CD4-positive, alpha-beta T cell treated with Interleukin-12 subunit alpha and Interleukin-12 subunit beta, for 1 hour (primary cell): ENCODE results near the gene TBC1D14.

Source experiments
- DNase-seq: peaks from one replicate; pipeline ENCODE4 v3.0.0-alpha.2; 2020

Gene TBC1D14

DNA sequence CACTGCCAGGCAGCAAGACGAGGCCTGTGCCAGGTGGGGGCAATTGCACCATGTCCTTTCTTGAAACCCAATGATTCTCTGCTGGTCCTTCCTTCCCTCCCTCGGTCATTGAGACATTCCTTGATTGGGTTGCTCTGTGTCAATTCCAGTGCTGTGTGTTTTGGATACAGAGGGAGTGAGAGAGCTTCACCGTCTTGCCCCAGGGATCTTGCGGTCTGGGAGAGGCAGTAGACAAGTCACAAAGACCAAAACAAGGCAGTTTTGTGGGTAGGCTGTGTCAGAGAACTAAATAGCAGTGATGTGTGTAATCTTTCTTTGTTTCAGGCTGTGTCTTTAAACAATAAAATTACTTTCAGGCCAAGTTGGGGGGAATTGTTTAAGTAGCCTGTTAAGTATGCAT, 94.7 kb downstream of the TBC1D14 start:
- no peak for DNase-seq

DNA sequence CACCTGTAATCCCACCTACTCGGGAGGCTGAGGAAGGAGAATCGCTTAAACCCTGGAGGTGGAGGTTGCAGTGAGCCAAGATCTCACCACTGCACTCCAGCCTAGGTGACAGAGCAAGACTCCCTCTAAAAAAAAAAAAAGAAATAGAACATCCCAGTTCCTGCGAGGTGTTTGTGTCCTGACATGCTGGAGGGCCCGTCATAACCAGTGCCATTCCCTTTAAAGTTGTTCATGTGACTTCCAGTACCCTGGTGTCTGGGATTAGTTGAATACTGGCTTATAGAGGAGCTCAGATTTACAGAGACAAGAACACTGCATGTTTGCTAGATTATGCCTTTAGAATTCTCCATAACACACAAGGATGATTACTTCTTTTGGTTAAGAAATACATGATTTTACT, 95.9 kb downstream of the TBC1D14 start:
- DNase-seq: no peak

DNA sequence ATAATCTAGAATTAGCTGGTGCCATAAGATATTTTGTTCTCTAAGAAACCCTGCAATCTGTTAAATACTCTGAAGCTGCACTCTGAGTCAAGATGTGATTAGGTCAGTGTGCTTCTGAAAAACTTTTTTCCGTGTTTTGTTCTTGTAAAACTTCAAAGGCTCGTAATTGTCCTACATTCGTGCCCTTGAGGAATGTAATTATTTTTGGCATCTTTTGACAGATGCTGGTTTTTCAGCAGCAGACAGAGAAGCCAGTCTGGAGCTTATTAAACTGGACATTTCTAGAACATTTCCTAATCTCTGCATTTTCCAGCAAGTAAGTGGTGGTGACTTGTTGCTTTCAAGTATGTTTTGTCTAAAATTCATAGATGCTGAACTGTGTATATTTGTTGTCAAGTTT, 96.8 kb downstream of the TBC1D14 start:
- DNase-seq: no peak

DNA sequence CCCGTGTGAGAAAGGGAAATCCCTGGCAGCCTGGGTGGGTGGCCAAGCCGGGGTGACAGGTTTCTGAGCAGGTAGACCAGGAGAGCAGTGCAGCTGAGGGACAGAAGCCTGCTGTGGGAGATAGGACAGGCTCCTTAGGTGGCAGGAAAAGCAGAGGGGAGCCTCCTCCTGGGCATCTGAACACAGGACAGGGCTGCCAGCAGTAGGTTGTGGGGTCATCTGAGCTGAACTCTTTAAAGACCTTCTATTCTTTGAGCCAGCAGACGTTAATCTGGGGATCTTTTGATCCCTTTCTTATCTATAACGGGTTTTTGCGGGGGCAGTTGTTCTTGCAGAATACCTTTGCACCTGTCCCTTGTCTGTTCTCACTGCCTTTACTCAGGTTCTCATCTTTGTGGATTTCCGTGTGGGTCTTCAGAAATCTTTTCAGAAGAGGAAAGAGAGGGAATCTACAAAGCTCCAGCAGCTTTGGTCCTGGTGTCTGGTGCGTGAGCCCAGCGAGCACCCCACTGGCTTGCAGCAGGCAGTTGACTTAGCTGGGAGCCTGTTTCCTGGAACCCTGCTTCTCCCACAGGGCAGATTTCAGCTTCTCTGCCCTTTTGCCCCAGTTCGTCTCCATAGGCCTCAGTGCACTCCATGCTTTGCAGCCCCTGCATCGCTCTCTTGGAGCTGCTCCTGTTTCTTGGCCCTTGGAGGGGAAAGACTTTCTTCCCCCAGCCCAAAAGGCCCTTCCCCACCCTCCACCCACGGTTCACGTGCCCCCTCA, 97.7 kb downstream of the TBC1D14 start:
- no peak for DNase-seq

DNA sequence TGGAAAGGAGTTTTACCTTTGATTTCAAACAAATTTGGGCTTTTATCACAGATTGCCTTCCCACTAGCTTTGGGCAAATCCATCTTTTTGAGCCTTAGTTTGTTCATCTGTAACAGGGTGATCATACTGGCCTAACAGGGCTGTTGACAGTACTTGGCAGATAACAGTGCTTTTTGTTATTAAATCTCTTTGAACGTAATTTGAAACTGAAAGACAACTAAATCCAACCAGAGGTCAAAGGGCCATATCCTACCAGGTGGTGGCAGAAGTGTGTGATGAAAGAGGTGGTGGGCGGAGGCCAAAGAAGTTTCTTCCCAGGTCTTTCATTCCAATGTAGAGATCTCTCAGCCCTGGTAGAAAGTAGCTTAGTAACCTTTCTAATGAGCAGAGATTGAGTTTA, 98.3 kb downstream of the TBC1D14 start:
- no peak for DNase-seq

DNA sequence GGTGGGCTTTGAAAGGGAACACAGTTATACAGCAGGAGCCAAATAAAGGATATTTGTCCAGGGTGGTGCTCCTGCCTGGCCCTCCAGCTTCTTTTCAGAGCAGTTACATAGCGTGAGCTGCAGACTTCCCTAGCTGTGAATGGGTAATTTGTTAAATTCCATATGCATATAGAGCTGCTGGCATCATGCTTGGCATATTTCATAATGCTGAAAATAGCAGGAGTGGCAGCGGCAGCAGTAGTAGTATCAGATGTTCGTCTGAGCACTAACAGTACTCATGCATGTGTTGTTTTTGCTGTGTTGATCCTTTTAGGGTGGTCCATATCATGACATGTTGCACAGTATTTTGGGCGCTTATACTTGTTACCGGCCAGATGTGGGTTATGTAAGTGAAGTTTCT, 99.9 kb downstream of the TBC1D14 start:
- no peak for DNase-seq

DNA sequence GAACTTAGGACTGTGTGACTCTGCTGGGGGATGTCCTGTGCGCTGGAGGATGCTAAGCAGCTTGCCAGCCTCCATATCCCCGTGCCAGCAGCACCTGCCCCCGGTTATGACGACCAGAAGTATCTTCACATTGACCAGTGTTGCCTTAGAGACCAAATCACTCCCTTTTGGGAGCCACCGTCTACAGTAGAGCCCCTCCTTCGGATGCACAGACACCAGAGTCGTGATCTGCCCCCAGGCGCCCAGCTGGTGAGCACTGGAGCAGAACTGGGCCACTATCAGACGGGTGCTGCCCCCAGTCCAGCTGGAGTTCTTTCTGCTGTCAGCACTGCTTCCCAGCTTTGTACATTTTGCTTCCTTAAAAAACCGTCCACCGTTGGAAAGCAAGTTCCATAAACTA, 103.5 kb downstream of the TBC1D14 start:
- no peak for DNase-seq

DNA sequence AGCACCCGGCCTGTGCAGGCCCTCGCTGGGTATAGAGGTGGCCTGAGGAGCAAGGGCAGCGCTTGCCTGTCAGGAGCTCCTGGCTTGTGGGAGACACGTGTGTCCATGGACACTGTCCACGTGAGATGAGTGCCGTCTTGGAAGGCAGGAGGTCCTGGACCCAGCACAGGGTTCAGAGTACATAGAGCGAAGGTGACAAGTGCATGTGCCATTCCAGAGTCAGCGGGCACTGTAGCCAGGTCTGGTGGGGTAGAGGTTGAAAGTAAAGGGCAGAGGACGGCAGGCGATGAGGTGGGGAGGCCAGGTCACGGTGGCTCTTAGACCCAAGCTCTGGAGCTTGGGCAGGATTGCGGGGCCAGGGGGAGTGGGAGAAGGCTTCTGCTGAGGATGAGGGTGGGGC, 105.2 kb downstream of the TBC1D14 start:
- no peak for DNase-seq

DNA sequence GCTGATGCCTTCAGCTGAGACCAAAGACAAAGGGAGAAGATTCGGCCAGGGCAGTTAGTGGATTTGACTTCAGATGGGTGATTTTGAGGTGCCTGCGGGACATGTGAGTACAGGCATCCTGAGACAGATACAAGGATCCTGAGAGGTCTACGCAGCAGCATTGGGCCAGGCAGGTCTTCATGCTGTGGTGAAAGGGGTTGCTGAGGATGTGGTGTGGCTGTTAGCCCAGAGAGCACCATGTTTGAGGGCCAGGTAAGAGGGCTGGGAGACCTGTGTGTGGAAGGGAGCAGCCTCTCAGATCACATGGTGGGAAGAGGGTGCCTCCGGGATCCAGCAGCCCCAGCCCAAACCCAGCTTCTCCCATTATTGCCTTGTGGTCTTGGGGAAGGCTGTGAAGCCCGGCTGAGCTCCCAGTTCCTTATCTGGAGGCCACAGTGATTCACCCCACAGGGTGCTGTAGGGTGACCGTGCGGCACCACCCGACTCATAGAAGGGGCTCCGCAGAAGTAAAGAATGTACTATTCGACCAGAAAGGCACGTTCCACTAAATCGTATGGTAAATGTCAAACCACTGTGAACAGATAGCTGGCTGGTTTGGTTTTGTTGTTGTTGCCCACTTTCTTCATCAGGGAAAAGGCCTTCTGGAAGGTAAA, 105.9 kb downstream of the TBC1D14 start:
- DNase-seq: no peak

DNA sequence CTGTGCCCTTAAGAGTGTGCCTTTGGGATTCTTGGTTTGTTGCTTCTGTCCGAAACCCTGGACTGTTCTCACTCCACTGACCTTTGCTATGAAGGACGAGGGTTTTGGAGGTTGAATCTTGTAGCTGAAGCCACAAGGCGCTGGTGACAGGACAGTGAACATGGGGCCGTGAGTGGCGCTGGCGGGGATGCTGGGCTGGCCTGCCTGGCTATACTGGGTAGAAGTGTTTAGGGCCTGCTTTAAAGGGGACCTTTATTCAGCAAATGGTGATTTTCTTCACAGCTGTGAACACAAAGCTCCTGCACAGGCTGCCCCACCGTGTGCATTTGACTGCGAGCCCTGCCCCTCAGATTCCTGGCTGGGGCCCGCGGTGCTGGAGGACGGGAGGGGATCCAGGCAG, 106.5 kb downstream of the TBC1D14 start:
- no peak for DNase-seq

DNA sequence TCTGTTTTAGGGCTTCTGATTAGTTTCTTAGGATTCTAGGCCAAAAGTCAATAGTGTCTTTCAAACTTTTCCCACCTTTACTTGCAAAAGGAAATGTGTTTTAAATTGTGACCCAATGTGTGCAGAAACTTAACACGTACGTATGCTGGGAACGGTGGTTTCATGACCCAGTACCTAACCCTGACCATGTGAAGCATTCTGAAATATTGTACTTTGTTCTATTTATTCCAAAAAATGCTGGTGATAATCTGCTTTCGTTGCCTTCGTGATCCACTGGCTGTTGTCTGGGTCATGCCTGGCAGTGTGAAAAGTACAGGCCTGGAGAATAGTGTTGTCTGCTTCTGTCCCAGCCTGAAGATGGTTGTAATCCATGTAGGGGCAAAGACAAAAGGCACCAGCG, 106.9 kb downstream of the TBC1D14 start:
- no peak for DNase-seq

DNA sequence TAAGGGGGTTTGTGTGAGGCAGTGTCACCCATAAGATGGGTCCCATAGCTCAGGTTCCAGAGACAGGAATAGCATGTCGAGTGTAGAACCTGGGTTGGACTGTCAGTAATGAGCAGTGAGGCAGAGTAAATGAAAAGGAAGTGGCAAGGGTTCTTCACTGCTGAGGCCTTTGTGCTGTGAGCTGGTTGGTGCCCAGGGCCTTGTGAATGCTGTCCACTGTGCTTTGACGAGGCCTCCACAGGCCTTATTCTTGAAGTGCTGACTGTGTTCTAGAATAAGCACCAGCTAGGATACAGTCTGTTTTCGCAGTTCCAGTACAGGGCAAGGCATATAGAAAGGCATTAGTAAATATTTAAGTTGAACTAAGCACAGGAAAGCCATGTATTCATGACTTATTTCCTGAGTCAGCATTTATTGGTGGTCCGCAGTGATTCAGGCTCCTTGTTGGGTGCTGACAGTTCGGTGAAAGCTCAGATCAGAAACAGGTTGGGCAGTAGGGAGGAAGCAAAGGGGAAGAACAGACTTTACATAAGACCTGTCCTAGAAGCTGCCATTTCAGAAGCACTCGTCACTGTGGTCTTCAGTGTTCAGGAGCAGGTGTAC, 107.9 kb downstream of the TBC1D14 start:
- DNase-seq: no peak

DNA sequence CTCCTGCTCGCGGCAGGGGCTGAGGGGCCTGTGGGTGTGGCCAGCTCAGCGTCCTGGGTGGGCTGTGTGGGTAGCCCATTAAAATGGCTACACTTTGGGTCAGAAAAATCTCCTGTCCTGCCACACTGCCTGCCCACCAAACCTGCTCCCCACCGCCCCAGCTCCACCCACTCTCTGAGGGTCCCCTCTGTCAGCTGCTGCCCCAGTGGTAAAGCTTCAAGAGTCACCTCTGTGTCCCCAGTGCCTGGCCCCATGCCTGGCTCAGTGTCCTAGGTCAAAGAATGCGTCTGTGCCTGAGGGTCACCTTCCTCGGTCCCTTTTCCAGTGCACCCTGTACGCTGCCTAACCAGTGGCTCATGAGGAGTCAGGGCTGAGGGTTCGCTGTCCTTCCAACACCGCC, 108.7 kb downstream of the TBC1D14 start:
- no peak for DNase-seq

DNA sequence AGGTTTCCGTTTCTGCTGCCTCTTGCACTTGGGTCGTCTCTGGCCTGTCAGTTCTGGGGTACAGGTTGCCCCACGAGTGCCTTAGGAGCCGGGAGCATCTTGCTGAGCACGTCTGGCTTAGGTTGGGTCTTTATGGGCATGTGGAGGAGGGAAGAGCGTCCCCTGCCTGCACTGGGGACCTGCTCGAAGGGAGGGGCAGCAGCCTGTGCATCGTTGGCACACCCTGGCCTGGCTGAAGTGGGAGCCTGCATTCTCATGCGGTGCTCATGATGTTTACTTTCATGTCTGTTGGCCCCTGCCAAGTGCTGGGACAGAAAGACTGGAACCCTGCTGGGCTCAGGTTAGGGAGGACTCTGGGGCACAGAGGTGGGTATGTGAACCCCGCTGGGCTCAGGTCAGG, 109.7 kb downstream of the TBC1D14 start:
- no peak for DNase-seq

DNA sequence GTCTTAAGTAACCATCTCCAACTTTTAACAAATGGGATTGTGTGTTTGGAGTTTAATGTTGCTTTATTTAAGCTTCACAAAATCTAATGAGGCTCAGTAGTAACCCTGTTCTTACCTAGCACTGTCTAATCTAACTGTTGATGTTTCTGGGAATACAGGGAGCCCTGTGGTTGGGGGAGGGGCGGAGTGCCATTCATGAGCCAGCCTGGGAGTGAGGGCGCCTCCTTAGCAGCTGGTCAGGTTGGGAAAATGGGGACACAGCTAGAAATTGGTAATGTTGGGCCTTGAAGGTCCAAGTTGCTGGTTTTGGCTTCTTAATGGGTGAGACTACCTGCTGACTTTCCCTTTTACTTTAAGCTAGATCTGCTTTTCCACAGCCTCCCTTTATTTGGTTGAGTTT, 110.7 kb downstream of the TBC1D14 start:
- DNase-seq: no peak

DNA sequence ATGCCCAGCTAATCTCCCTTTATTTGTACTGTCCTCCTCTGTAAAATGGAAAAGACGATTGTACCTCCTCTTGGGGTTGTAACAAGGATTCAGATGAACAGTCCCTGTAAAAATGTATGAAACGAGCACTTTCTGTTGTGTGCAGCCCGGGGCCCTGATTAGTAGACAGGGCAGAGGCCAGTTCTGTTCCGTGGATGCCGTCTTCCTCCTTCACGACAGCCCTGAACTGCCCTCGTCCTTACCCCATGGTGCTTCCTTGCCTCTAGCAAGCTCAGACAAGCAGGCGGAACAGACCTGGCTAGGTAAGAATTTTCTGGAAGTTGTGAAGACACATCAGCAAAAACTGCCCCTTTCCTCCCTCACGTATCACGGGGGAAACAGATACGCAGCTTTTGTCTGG, 111.2 kb downstream of the TBC1D14 start:
- no peak for DNase-seq

DNA sequence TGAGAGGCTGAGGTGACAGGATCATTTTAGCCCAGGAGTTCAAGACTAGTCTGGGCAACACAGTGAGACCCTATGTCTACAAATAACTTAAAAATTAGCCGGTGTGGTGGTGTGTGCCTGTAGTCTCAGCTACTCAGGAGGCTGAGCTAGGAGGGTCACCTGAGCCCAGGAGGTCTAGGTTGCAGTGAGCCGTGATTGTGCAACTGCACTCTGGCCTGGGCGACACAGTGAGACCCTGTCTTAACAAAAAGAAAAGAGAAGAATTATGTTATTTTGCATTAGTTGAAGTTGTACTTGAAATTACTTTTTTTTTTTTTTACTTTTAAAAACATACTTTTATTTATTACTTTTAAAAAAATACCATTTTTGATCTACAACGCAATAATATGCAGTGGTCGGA, 111.7 kb downstream of the TBC1D14 start:
- DNase-seq: no peak

DNA sequence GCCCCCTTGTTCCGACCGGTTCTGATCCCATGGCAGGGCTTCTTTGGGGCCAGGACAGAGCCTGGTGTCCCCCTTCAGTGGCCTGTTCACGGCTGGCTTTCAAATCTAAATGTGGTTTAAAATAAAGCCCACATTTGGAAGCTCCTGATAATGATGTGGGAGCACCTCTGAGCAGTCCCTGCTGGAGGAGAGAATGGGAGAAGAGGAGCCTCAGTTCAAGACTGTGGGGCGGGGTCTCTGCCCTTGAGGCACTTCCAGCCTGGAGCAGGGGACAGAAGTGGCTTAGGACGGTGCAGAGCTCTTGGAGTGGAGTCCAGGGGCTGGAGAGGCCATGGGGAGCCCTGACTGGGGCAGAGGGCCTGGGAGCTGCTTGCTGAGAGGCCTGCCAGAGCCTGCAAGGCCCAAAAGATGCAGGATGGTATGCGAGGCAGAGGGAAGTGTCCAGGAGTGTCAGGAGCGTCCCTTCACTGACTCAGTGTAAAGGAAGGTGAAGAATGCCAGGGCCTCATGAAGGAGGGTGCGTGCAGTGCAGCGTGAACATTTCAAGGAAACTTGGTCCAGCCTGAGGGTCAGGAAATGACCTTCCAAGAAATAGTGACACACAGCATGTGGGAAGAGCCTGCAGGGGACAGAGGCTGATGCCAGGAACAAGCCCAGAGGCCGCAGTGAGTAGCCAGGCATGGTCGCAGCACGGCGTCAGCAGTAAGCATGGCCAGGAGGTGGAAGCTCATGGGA, 112.5 kb downstream of the TBC1D14 start:
- DNase-seq: no peak

DNA sequence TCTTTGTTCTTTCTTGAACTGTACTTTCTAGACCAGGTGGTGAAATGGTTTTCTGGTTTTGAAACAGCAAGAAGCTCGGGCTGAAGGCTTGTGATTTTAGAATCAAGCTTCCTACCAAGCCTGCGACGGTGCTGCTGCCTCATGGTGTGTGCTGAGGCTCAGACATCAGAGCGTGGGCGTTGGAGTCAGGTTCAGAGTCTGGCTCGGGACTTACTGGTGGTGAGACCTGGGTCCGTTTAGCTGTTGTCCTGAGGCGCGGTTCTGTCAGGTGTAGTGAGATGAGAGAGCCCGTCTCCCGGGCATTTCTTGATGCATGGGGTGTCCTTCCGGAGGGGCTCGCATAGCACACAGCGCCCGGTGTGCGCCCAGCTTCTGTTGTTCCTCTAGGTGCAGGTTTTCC, 113.9 kb downstream of the TBC1D14 start:
- no peak for DNase-seq

DNA sequence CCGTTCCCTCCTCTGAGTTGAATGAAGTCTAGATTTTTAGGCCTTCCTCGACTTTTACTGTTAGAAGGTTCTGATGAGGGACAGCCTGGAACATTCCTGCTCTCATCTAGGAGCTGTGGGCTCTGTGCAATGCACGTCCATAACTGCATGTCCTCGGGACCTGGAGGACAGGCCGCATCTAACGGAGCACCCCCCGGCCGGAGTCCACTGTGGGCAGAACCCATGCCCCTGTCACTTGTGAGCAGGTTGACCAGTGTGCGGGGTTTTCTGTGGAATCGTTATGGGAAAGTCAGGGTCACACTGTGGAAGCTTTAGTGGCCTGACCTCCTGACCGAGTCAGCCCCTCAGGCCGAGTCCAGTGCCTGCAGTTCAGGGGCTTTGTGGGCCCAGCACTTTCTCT, 114.3 kb downstream of the TBC1D14 start:
- DNase-seq: no peak

DNA sequence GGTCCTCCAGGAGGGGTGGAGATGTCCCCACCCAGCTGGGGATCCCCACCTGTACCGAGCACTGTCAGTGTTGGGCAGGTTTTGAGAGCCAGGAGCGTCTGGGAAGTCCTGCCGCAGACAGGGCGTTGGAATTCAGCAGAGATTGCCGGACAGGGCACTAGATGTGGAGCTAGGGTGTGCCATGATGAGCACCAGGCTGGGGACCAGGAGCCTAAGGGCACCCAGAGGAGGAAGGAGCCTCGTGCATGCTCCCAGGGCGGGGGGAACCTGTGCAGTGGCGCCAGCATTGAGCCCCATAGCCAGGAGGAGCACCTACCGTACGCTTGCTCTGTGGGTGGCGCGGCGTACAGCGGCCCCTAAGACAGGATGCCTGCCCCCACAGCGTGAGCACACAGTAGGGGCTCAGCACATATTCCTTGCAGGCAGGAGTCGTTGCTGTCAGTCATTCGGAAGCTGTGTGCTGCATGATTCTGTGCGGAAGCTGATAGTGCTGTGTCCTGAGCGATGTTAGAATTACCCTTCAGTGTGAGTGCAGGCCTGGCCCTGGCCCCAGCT, 114.8 kb downstream of the TBC1D14 start:
- no peak for DNase-seq

DNA sequence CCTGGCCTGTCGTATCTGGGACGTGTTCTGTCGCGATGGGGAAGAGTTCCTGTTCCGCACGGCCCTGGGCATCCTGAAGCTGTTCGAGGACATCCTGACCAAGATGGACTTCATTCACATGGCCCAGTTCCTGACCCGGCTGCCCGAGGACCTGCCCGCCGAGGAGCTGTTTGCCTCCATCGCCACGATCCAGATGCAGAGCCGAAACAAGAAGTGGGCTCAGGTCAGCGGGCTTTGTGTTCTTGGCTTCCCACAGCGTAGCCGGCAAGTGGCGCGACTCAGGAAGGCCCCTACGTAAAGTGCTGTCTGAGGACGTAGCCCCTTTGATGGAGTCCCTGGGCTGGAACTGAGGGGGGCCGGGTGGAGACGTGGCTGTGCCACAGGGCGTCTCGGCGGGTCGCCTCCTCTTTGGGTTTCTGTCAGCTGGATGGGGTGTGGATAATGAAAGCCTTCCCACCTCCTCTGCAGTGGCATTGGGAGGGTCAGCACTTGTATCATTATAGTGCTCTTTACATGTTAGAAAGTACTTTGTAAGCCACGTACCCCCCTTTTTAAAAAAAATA, 115.5 kb downstream of the TBC1D14 start:
- DNase-seq: no peak

DNA sequence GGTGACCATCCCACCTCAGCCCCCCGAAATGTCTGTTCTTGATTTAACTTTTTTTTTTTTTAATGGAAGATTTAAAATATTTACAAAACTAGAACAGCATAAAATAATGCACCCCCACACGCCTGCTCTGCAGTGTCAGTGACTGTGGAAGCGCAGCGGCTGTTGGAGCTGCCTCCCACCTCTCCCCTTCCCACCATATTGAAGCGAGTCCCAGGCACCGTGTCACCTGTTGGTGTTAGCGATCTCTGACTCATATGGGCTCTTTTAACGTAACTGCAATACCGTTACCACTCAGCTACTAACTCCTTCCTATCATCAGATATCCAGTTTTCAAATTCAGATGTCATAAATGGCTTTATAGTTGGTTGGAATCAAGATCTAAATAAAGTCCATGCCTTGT, 116.5 kb downstream of the TBC1D14 start:
- DNase-seq: no peak
